Measurements from ENCODE around the gene CMBL. TPM values are rescaled to one million over a fixed set of nuclear protein-coding genes. Genes with fewer than 3 reads are reported as not detected.

Gene CMBL
- total RNA-seq, 1 experiment from 2014 or later: 12.6 TPM

- Mint-ChIP-seq H3K27me3 (ENCODE audit: low read depth) (no peaks in the 10 kb centered on the region; the same call in 1 of the 2 replicates), H3K9me3 (no peaks in the 10 kb centered on the region), H3K4me1 (peaks cover 12 to 18% of the 10 kb centered on the region in 2 experiments), H3K36me3 (ENCODE audit: insufficient read depth in 1 of 3, low read depth in 3 of 3) (peaks cover 3 to 10% (median 8%) of the 10 kb centered on the region in 3 experiments), H3K27ac (no peak overlapping the region), H3K4me3 (no peak overlapping the region)
- Histone ChIP-seq H2BK12ac (ENCODE audit: insufficient read length, low read depth, low read length) (no peak overlapping the region), H3K18ac (ENCODE audit: insufficient read length, low read depth, low read length) (no peak overlapping the region), H2AFZ (ENCODE audit: low read length) (no peak overlapping the region), H3K4me1 (ENCODE audit: insufficient read depth, low read length) (peaks cover 1% of the 10 kb centered on the region; the same call in 1 of the 2 replicates), H3K4me2 (ENCODE audit: insufficient read depth, insufficient read length, low read length) (no peak overlapping the region), H3K9ac (ENCODE audit: extremely low read depth, insufficient read length, low read length) (no peak overlapping the region), H3K4ac (ENCODE audit: low read depth, low read length) (no peak overlapping the region), H3K79me1 (ENCODE audit: insufficient read depth, low read depth, low read length, poor library complexity, severe bottlenecking) (no peaks in the 10 kb centered on the region), H3K23ac (ENCODE audit: insufficient read length, low read depth, low read length) (no peak overlapping the region), H2AK5ac (ENCODE audit: insufficient read length, low read length) (no peak overlapping the region), H3K27me3 (ENCODE audit: insufficient read depth, low read length) (no peaks in the 10 kb centered on the region), H3K27ac (ENCODE audit: insufficient read length, low read depth, low read length) (no peak overlapping the region), H3K14ac (ENCODE audit: insufficient read depth, low read length) (no peak overlapping the region), H3K56ac (ENCODE audit: insufficient read length, low read depth, low read length) (no peak overlapping the region), H2BK20ac (ENCODE audit: low read depth, low read length, poor library complexity, severe bottlenecking) (no peak overlapping the region), H4K20me1 (ENCODE audit: control insufficient read depth, insufficient read depth, insufficient read length) (no peaks in the 10 kb centered on the region), H3K9me3 (ENCODE audit: control insufficient read depth, low read depth, low read length) (no peaks in the 10 kb centered on the region), H3K23me2 (ENCODE audit: insufficient read length, low read depth, low read length, poor library complexity, severe bottlenecking) (peaks cover 11% of the 10 kb centered on the region), H3K79me2 (ENCODE audit: insufficient read depth, low read length) (peaks cover 22% of the 10 kb centered on the region), H4K8ac (replicated peaks; ENCODE audit: insufficient read length, low read depth, low read length) (no peak overlapping the region), H3T11ph (ENCODE audit: low read length) (no peak overlapping the region), H2BK15ac (ENCODE audit: low read depth, low read length) (no peak overlapping the region), H2BK120ac (ENCODE audit: low read depth, low read length, poor library complexity, severe bottlenecking) (no peak overlapping the region), H2BK5ac (ENCODE audit: insufficient read length, low read length) (no peak overlapping the region), H4K5ac (ENCODE audit: insufficient read length, low read depth, low read length) (no peak overlapping the region), H4K91ac (ENCODE audit: insufficient read length, low read depth, low read length) (no peak overlapping the region)
- no peak for TF ChIP-seq CTCF (conservative IDR thresholded peaks at IDR 0.05)
- no peak for DNase-seq
- WGBS (ENCODE audit: extremely low coverage, insufficient read length, low lambda C conversion rate): no CpG with 5 or more reads among the region's 3 CpGs
These were observed 60.9 kb downstream of the CMBL start for GRCh38 chr5:10246761-10247160.
